HepG2 (cell line): ENCODE results near the gene RUNX2.

Experiments
- CENPX ChIP-seq: sonication (generic); formaldehyde crosslinking; IDR thresholded peaks from 2 replicates; pipeline ENCODE4 v1.9.0; 2021; ENCODE audit warnings: mild to moderate bottlenecking, missing genetic modification reagents, moderate library complexity
- CTCF ChIP-seq: sonication (generic); formaldehyde crosslinking; IDR thresholded peaks from 2 replicates; pipeline ENCODE4 v1.5.0; 2020; ENCODE audit warnings: mild to moderate bottlenecking, missing genetic modification reagents, moderate library complexity
- EZH2 ChIP-seq: conservative IDR thresholded peaks from 2 replicates; pipeline ENCODE4 v1.6.1; 2012; ENCODE audit warnings: mild to moderate bottlenecking, low read depth, low read length, moderate library complexity
- MED13 ChIP-seq: sonication (generic); formaldehyde crosslinking; IDR thresholded peaks from 2 replicates; pipeline ENCODE4 v1.5.0; 2020; ENCODE audit warnings: missing genetic modification reagents
- TAF1 ChIP-seq: sonication (generic); formaldehyde crosslinking; IDR thresholded peaks from 2 replicates; pipeline ENCODE4 v1.4.0; 2020; ENCODE audit warnings: missing genetic modification reagents
- ZNF720 ChIP-seq: sonication (generic); formaldehyde crosslinking; IDR thresholded peaks from 2 replicates; pipeline ENCODE4 v1.4.0; 2020; ENCODE audit warnings: missing genetic modification reagents

- TF ChIP-seq ZNF720 (no peak), MED13 (CRISPR knock-in tag) (no peak), EZH2 (no peak), CTCF (CRISPR knock-in tag) (no peak), CENPX (no peak), TAF1 (CRISPR knock-in tag) (no peak)
These were observed 289.3 kb downstream of the RUNX2 start for GRCh38 chr6:45617441-45617840.
